Raji (cell line): ENCODE measurements around the gene GPATCH4.
A peak's percentile ranks its signal among the peaks of the same experiment; 100 is the strongest.

Experiments used
- POLR2A ChIP-seq: IDR thresholded peaks from 2 replicates; pipeline ENCODE4 v1.6.1; 2011; ENCODE audit warnings: low read depth, low read length, control low read depth; ENCODE audit not compliant: insufficient read depth

Gene GPATCH4

GRCh38 chr1:156615946-156616345 lies 14.7 kb upstream of the GPATCH4 start:
- no peak for TF ChIP-seq POLR2A

GRCh38 chr1:156612666-156613065 lies 11.4 kb upstream of the GPATCH4 start:
- TF ChIP-seq POLR2A, result no peak

GRCh38 chr1:156608981-156609380 lies 7.7 kb upstream of the GPATCH4 start:
- no peak for TF ChIP-seq POLR2A

- 0 out of 2 replicates have a peak, but pooled peaks have one; percentile 23 for TF ChIP-seq POLR2A
These were observed 6.9 kb upstream of the GPATCH4 start for GRCh38 chr1:156608036-156608674.

GRCh38 chr1:156602557-156602993 lies 1.3 kb upstream of the GPATCH4 start:
- TF ChIP-seq POLR2A, result 0 out of 2 replicates have a peak, but pooled peaks have one; percentile 14

GRCh38 chr1:156601892-156602291 lies 613 bp upstream of the GPATCH4 start:
- no peak for TF ChIP-seq POLR2A

GRCh38 chr1:156600733-156601121 lies 552 bp downstream of the GPATCH4 start:
- no peak for TF ChIP-seq POLR2A

GRCh38 chr1:156599811-156600210 lies 1.5 kb downstream of the GPATCH4 start:
- TF ChIP-seq POLR2A, result 0 out of 2 replicates have a peak, but pooled peaks have one; percentile 12

GRCh38 chr1:156598731-156599432 lies 2.4 kb downstream of the GPATCH4 start:
- no peak for TF ChIP-seq POLR2A

- no peak for TF ChIP-seq POLR2A
These were observed 3.2 kb downstream of the GPATCH4 start for GRCh38 chr1:156598125-156598524.

GRCh38 chr1:156596426-156596825 lies 4.9 kb downstream of the GPATCH4 start:
- no peak for TF ChIP-seq POLR2A

GRCh38 chr1:156595016-156595415 lies 6.3 kb downstream of the GPATCH4 start:
- peak; percentile 42; the same call in 1 of the 2 replicates for TF ChIP-seq POLR2A

GRCh38 chr1:156594190-156594589 lies 7.1 kb downstream of the GPATCH4 start:
- TF ChIP-seq POLR2A, result peak; percentile 26; the same call in 1 of the 2 replicates

- TF ChIP-seq POLR2A, result no peak
These were observed 7.7 kb downstream of the GPATCH4 start for GRCh38 chr1:156593661-156593989.

GRCh38 chr1:156592910-156593660 lies 8.2 kb downstream of the GPATCH4 start:
- peak; percentile 24; the same call in 1 of the 2 replicates for TF ChIP-seq POLR2A

GRCh38 chr1:156592158-156592909 lies 8.9 kb downstream of the GPATCH4 start:
- TF ChIP-seq POLR2A, result 0 out of 2 replicates have a peak, but pooled peaks have one; percentile 19
